Omental fat pad (tissue), 4 donors: ENCODE measurements around the gene CBY1. TPM values are rescaled to one million over a fixed set of nuclear protein-coding genes. Genes with fewer than 3 reads are reported as not detected.
"Not testable (repeated sequence)": the region's sequence is repeated elsewhere in the genome, so short reads cannot be mapped to it uniquely, and the experiment has no call there.

ENCODE experiments used
- ATAC-seq: fragments of 150-250 bp; one replicate; pipeline ENCODE4 v1.9.1; 2016; ENCODE audit warnings: mild to moderate bottlenecking, moderate library complexity; ENCODE audit not compliant: low FRiP score
- DNase-seq: peaks from one replicate; pipeline ENCODE4 v3.0.0-alpha.2; 2019; ENCODE audit warnings: low spot score
- CTCF ChIP-seq, 3 donors: fragments of 450-650 bp; IDR thresholded peaks; one replicate each; pipeline ENCODE4 v1.5.1; 2016 to 2017; ENCODE audit warnings: antibody characterized with exemption in 3 of 3, mild to moderate bottlenecking in 3 of 3, moderate library complexity in 2 of 3
- total RNA-seq, 4 donors: library from RNA; depleted of rRNA; stranded (reverse); fragments of >200 nt; gene quantifications; one replicate each; pipeline ENCODE4 v1.1.0, GENCODE V29; 2016

Gene CBY1
- total RNA-seq, 4 donors from 2014 or later, result 7.6 to 25.9 (median 17.4) TPM

GRCh38 chr22:38629108-38629507, 27.3 kb upstream of the CBY1 start:
- DNase-seq, result no peak
- no peak for ATAC-seq
- no peak for TF ChIP-seq CTCF (IDR thresholded peaks at IDR 0.05)

GRCh38 chr22:38631724-38632123, 24.7 kb upstream of the CBY1 start:
- no peak for TF ChIP-seq CTCF (IDR thresholded peaks at IDR 0.05)
- DNase-seq, result no peak
- no peak for ATAC-seq

GRCh38 chr22:38632528-38632927, 23.9 kb upstream of the CBY1 start:
- no peak for TF ChIP-seq CTCF (IDR thresholded peaks at IDR 0.05)
- ATAC-seq (no peak), DNase-seq (no peak)

- DNase-seq (no peak), ATAC-seq (no peak)
- no peak for TF ChIP-seq CTCF (IDR thresholded peaks at IDR 0.05)
These were observed 18.2 kb upstream of the CBY1 start for GRCh38 chr22:38638216-38638615.

- no peak for ATAC-seq
- no peak for TF ChIP-seq CTCF (IDR thresholded peaks at IDR 0.05)
- no peak for DNase-seq
These were observed 17.7 kb upstream of the CBY1 start for GRCh38 chr22:38638728-38639127.

- ATAC-seq (no peak), DNase-seq (no peak)
- TF ChIP-seq CTCF (IDR thresholded peaks at IDR 0.05), result no peak
These were observed 14.9 kb upstream of the CBY1 start for GRCh38 chr22:38641476-38642040.

- DNase-seq, ATAC-seq: not testable (repeated sequence)
These were observed 12.2 kb upstream of the CBY1 start for GRCh38 chr22:38644245-38644644.

- TF ChIP-seq CTCF (IDR thresholded peaks at IDR 0.05), result no peak
- DNase-seq (no peak), ATAC-seq (no peak)
These were observed 11.0 kb upstream of the CBY1 start for GRCh38 chr22:38645430-38645829.
